NCI-H1105 treated with DMSO at 0.1 percent for 48 hours (cell line): Measurements from ENCODE around the gene EGFL8.
"Not testable (repeated sequence)": the region's sequence is repeated elsewhere in the genome, so short reads cannot be mapped to it uniquely, and the experiment has no call there.

Source experiments
- DNase-seq: peaks from one replicate; lab custom pipeline; 2025; lab: John Stamatoyannopoulos, UW

The EGFL8 gene

GRCh38 chr6:32196682-32197616, 32.6 kb downstream of the EGFL8 start:
- DNase-seq: no peak

GRCh38 chr6:32198345-32198696, 33.9 kb downstream of the EGFL8 start:
- no peak for DNase-seq

- DNase-seq: no peak
Measured at GRCh38 chr6:32198866-32199265, 34.5 kb downstream of the EGFL8 start.

- DNase-seq: no peak
Measured at GRCh38 chr6:32200711-32201475, 36.5 kb downstream of the EGFL8 start.

GRCh38 chr6:32202186-32202585, 37.8 kb downstream of the EGFL8 start:
- no peak for DNase-seq

DNA sequence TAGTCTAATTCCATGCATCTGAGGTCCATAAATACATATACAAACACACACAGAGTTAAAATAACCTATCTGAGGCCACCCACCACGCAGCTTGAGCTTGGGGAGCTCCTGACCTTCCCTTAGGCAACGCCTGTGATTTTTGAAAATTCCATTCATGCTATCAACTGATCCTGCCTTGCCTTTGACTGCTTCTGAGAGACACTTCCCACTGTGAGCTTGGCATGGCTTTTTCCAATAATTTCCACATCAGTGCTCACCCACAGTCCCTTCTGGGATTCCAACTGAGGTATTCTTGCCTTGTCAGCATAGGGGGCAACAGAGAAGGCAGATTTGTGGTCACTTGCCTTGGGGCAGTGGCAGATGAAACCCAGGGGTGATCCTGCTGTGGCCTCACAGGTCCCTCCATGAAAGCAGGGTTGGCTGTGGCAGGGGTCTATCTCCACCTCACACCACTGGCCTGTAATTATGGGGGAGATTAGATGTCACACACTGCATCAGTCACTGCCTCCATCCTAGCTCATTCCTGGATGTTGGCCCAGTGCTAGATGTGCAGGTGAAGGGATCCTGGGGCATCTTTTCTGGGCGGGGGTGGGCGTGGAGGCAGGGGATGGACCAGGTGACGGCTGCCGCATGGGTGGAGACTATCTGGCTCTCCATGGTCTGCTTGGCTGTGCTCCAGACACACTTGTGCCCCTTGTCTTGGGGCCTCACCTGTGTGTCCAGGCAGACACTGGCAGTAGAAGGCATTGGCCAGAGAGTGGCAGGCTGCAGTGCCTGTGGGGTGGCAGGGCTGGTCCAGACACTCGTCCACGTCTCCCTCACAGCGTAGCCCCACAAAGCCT, 39.3 kb downstream of the EGFL8 start:
- no peak for DNase-seq

- no peak for DNase-seq
Measured at GRCh38 chr6:32204268-32204715, 39.9 kb downstream of the EGFL8 start.

GRCh38 chr6:32208996-32209395, 44.6 kb downstream of the EGFL8 start:
- no peak for DNase-seq

GRCh38 chr6:32210191-32210601, 45.8 kb downstream of the EGFL8 start:
- DNase-seq: no peak

DNA sequence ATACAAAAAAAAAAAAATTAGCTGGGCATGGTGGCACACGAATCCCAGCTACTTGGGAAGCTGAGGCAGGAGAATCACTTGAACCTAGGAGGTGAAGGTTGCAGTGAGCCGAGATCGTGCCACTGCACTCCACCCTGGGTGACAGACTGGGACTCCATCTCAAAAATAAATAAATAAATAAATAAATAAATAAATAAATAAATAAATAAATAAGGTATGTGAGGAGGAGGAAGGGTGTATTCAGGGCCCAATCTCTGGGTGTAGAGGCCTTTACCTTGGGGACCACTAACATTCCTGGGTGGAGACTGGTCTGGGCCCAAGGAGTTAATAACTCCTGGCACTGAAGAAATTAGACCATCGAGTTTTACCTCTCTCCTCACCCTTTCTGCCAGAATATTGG, 47.0 kb downstream of the EGFL8 start:
- DNase-seq: not testable (repeated sequence)

- DNase-seq: no peak
Measured at GRCh38 chr6:32212076-32212760, 47.8 kb downstream of the EGFL8 start.

DNA sequence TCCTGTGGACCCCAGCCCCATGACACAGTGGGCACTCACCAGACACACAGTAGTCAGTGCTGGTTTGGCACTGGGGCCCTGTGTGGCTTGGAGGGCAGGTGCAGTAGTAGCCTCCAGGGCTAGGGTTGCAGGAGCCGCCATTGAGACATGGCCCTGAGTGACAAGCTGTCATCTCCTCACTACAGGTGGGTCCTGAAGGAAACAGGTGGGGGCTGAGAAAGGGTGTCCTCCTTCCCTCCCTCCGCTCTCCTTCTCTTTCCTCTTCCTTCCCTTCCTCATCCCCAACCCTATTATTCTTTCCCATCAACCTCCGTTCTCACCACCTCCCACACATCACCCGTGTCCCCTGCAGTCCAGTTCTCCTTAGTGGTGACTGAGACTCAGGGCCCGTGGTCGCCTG, 49.3 kb downstream of the EGFL8 start:
- DNase-seq: no peak

GRCh38 chr6:32214126-32214525, 49.7 kb downstream of the EGFL8 start:
- no peak for DNase-seq

- no peak for DNase-seq
Measured at GRCh38 chr6:32215617-32216016, 51.2 kb downstream of the EGFL8 start.

GRCh38 chr6:32216285-32216684, 51.9 kb downstream of the EGFL8 start:
- DNase-seq: no peak

DNA sequence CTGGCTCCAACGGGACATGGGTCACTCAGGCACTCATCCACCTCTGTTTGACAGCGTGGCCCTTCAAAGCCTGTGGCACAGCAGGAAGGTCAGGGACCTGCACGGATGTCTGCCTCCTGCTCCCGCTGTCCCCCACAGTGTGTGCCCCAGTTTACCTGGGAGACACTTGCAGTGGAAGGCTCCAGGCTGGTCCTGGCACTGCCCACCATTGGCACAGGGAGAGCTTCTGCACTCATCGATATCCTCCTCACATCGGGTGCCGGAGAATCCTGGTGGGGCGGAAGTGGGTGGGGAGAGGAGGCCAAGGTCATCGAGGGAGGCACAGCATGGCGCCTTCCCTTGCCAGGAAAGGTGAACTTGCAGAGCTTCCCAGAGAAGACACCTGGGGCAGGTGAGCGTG, 52.6 kb downstream of the EGFL8 start:
- no peak for DNase-seq
